ENCODE data around the gene FAM174C. TPM values are rescaled to one million over a fixed set of nuclear protein-coding genes. Genes with fewer than 3 reads are reported as not detected.
A peak's percentile ranks its signal among the peaks of the same experiment; 100 is the strongest.

The FAM174C gene
- total and polyA plus RNA-seq, 2 of the 8 experiments (the other 6 are each of a cell fraction or from before 2014, with no cell fraction given), result 44.5 to 125 TPM

- peak overlapping the region; percentile 94 for H3K4ac ChIP-seq (replicated peaks; ENCODE audit: insufficient read length, low read depth, low read length)
- no peak overlapping the region for H3K23ac ChIP-seq (ENCODE audit: insufficient read length)
- H2BK12ac ChIP-seq (ENCODE audit: low read depth, low read length), result no peak overlapping the region
- no peak overlapping the region for H2AK5ac ChIP-seq (ENCODE audit: low read depth, low read length)
- no peak overlapping the region for H3K56ac ChIP-seq (replicated peaks; ENCODE audit: insufficient read length, low read depth, low read length)
- H3K14ac ChIP-seq (ENCODE audit: insufficient read length), result no peak overlapping the region
- whole genome bisulfite sequencing, 2 experiments (ENCODE audit: extremely low coverage in 1 of 2, insufficient coverage in 1 of 2, insufficient read length in 1 of 2, insufficient replicate concordance in 2 of 2, low coverage in 1 of 2, low lambda C conversion rate in 2 of 2, missing lambda C conversion rate in 1 of 2), result 89% methylated on average over 38 of the region's 39 CpGs; no CpG with 5 or more reads in 1 of the 2 experiments
- H3K18ac ChIP-seq (ENCODE audit: extremely low read depth, low read length), result no peak overlapping the region; the same call in 1 of the 2 replicates
- peak overlapping the region; percentile 79; the same call in 1 of the 2 replicates for H4K8ac ChIP-seq (ENCODE audit: extremely low read depth, insufficient read depth, low read length)
- H4K20me1 ChIP-seq (replicated peaks in 1 of 2; ENCODE audit: control insufficient read depth in 1 of 2, insufficient read depth in 2 of 2, low read length in 2 of 2), result peaks cover 2 to 21% of the 10 kb centered on the region in 2 experiments
- H3K4me3 ChIP-seq (ENCODE audit: extremely low read depth in 1 of 4, insufficient read depth in 2 of 4, low read depth in 3 of 4, low read length in 4 of 4), result peak overlapping the region; percentile 33 to 67 (median 43); a peak in 6 of 8 replicates
- H3K27ac ChIP-seq (ENCODE audit: low read depth, low read length), result no peak overlapping the region
- H2BK20ac ChIP-seq (ENCODE audit: low read length), result no peak overlapping the region
- H3K4me2 ChIP-seq (ENCODE audit: insufficient read depth in 1 of 2, low read depth in 2 of 2, low read length in 2 of 2), result peak overlapping the region; percentile 56 to 82
- H3K27me3 ChIP-seq (replicated peaks in 1 of 4; ENCODE audit: control insufficient read depth in 3 of 4, extremely low read depth in 1 of 4, insufficient read depth in 3 of 4, low read length in 3 of 4), result no peaks in the 10 kb centered on the region
- CTCF ChIA-PET (ENCODE audit: partially characterized antibody), result interaction anchor here (0.7 to 2.3 kb wide), 6 partner anchors 9 to 123 kb away, joined by 3 to 10 read pairs (median 4); no protein-coding TSS in a partner anchor
- no peak overlapping the region for H2BK120ac ChIP-seq (replicated peaks; ENCODE audit: low read depth, low read length)
- H3K9me3 ChIP-seq (ENCODE audit: insufficient read depth in 2 of 2, low read depth in 1 of 2, low read length in 1 of 2), result no peaks in the 10 kb centered on the region
- POLR2A ChIA-PET (ENCODE audit: partially characterized antibody), result interaction anchor here (0.8 to 2.8 kb wide), 10 partner anchors 11 to 151 kb away, joined by 3 to 8 read pairs (median 4); partner anchors contain the start of gene CIRBP
- peaks cover 0 to 11% (median 9%) of the 10 kb centered on the region in 4 experiments; a peak in 5 of 7 replicates for H3K4me1 ChIP-seq (replicated peaks in 1 of 4; ENCODE audit: control insufficient read depth in 3 of 4, insufficient read depth in 4 of 4, low read length in 3 of 4)
- no peaks in the 10 kb centered on the region; a peak in 1 of 4 replicates for H3K79me2 ChIP-seq (ENCODE audit: control insufficient read depth in 1 of 2, insufficient read depth in 2 of 2, low read length in 2 of 2)
- peaks cover 4 to 33% (median 7%) of the 10 kb centered on the region in 4 experiments; a peak in 5 of 8 replicates for H3K36me3 ChIP-seq (ENCODE audit: control insufficient read depth in 2 of 4, insufficient read depth in 4 of 4, low read length in 3 of 4)
- H2BK5ac ChIP-seq (ENCODE audit: low read depth, low read length), result no peak overlapping the region
- H2AFZ ChIP-seq (ENCODE audit: low read length), result no peak overlapping the region
- H4K91ac ChIP-seq (replicated peaks; ENCODE audit: insufficient read length, low read length), result no peak overlapping the region
- H3K79me1 ChIP-seq (ENCODE audit: low read depth, low read length), result 0 out of 2 replicates have a peak, but pooled peaks cover 3% of the 10 kb centered on the region
- H2BK15ac ChIP-seq (ENCODE audit: low read length), result no peak overlapping the region
- H4K5ac ChIP-seq (ENCODE audit: insufficient read length, low read depth, low read length), result no peak overlapping the region
- DNase-seq (ENCODE audit: low read depth in 1 of 2, low spot score in 2 of 2) (no peak), FAIRE-seq (no peak)
- H3K9ac ChIP-seq (replicated peaks in 1 of 4; ENCODE audit: extremely low read depth in 1 of 4, low read depth in 3 of 4, low read length in 3 of 4), result no peak overlapping the region
- peaks cover 10% of the 10 kb centered on the region; the same call in 1 of the 2 replicates for H3K23me2 ChIP-seq (ENCODE audit: low read depth, low read length)
- 0 out of 2 replicates have a peak, but pooled peaks have one; percentile 46 for TF ChIP-seq GABPA (IDR thresholded peaks at IDR 0.05; ENCODE audit: borderline replicate concordance, insufficient read depth, low read length)
- TF ChIP-seq TBP (IDR thresholded peaks at IDR 0.05; ENCODE audit: low read depth, low read length), result no peak
- TF ChIP-seq TAF1 (IDR thresholded peaks at IDR 0.05; ENCODE audit: low read depth, low read length), result no peak
- TF ChIP-seq KDM4A (IDR thresholded peaks at IDR 0.05; ENCODE audit: low read depth, low read length, severe bottlenecking), result no peak
- TF ChIP-seq, protein P1, sequence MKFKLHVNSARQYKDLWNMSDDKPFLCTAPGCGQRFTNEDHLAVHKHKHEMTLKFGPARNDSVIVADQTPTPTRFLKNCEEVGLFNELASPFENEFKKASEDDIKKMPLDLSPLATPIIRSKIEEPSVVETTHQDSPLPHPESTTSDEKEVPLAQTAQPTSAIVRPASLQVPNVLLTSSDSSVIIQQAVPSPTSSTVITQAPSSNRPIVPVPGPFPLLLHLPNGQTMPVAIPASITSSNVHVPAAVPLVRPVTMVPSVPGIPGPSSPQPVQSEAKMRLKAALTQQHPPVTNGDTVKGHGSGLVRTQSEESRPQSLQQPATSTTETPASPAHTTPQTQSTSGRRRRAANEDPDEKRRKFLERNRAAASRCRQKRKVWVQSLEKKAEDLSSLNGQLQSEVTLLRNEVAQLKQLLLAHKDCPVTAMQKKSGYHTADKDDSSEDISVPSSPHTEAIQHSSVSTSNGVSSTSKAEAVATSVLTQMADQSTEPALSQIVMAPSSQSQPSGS (IDR thresholded peaks at IDR 0.05; ENCODE audit: low read length), result no peak
- TF ChIP-seq SP2 (IDR thresholded peaks at IDR 0.05; ENCODE audit: low read length), result no peak
Observed at GRCh38 chr19:1235625-1236538, 39.4 kb upstream of the FAM174C start.

All from H1 (cell line).